ENCODE data around the gene LINC00237.

LINC00237 gene

GRCh38 chr20:21146215-21146614 lies 40.1 kb upstream of the LINC00237 start:
- H3K9ac ChIP-seq (ENCODE audit: low read length) = no peak overlapping the region
- H3K4me2 ChIP-seq (ENCODE audit: low read depth, low read length) = no peak overlapping the region
- H4K20me1 ChIP-seq (ENCODE audit: insufficient read depth, low read length) = no peaks in the 10 kb centered on the region
- H3K4me3 ChIP-seq (ENCODE audit: low read length) = no peak overlapping the region
- H3K27me3 ChIP-seq (replicated peaks; ENCODE audit: insufficient read depth, low read length) = no peaks in the 10 kb centered on the region
- TF ChIP-seq CTCF (IDR thresholded peaks at IDR 0.05; ENCODE audit: low read length) (no peak), EZH2 (optimal IDR thresholded peaks at IDR 0.05; ENCODE audit: low read depth, low read length) (no peak), EZH2phosphoT487 (IDR thresholded peaks at IDR 0.05; ENCODE audit: low read length) (no peak)
- H3K36me3 ChIP-seq (replicated peaks; ENCODE audit: insufficient read depth, low read length) = no peaks in the 10 kb centered on the region
- H3K9me3 ChIP-seq (replicated peaks; ENCODE audit: insufficient read depth, low read length) = no peaks in the 10 kb centered on the region
- no peaks in the 10 kb centered on the region for H3K79me2 ChIP-seq (ENCODE audit: low read length)
- H3F3A ChIP-seq (ENCODE audit: insufficient read depth, low read length) = no peaks in the 10 kb centered on the region
- no peak overlapping the region for H3K27ac ChIP-seq (ENCODE audit: low read length)
- no peak for DNase-seq
- no peaks in the 10 kb centered on the region for H3K9me2 ChIP-seq (replicated peaks; ENCODE audit: insufficient read depth, low read length)
- no peak overlapping the region for H2AFZ ChIP-seq (ENCODE audit: low read length)
- no peaks in the 10 kb centered on the region for H3K4me1 ChIP-seq (ENCODE audit: low read length)

- no peaks in the 10 kb centered on the region for H3K4me1 ChIP-seq (ENCODE audit: low read length)
- no peaks in the 10 kb centered on the region for H3K9me3 ChIP-seq (replicated peaks; ENCODE audit: insufficient read depth, low read length)
- H3F3A ChIP-seq (ENCODE audit: insufficient read depth, low read length) = no peaks in the 10 kb centered on the region
- DNase-seq = no peak
- no peaks in the 10 kb centered on the region for H3K27me3 ChIP-seq (replicated peaks; ENCODE audit: insufficient read depth, low read length)
- H3K4me2 ChIP-seq (ENCODE audit: low read depth, low read length) = no peak overlapping the region
- H4K20me1 ChIP-seq (ENCODE audit: insufficient read depth, low read length) = no peaks in the 10 kb centered on the region
- H3K36me3 ChIP-seq (replicated peaks; ENCODE audit: insufficient read depth, low read length) = no peaks in the 10 kb centered on the region
- no peak overlapping the region for H2AFZ ChIP-seq (ENCODE audit: low read length)
- no peaks in the 10 kb centered on the region for H3K9me2 ChIP-seq (replicated peaks; ENCODE audit: insufficient read depth, low read length)
- H3K4me3 ChIP-seq (ENCODE audit: low read length) = no peak overlapping the region
- H3K79me2 ChIP-seq (ENCODE audit: low read length) = no peaks in the 10 kb centered on the region
- H3K27ac ChIP-seq (ENCODE audit: low read length) = no peak overlapping the region
- H3K9ac ChIP-seq (ENCODE audit: low read length) = no peak overlapping the region
- no peak for TF ChIP-seq EZH2 (optimal IDR thresholded peaks at IDR 0.05; ENCODE audit: low read depth, low read length)
Measured at GRCh38 chr20:21145424-21145823, 39.3 kb upstream of the LINC00237 start.

GRCh38 chr20:21143194-21143890 lies 37.2 kb upstream of the LINC00237 start:
- Histone ChIP-seq H3K27me3 (replicated peaks; ENCODE audit: insufficient read depth, low read length) (no peaks in the 10 kb centered on the region), H3K9ac (ENCODE audit: low read length) (no peak overlapping the region), H3K36me3 (replicated peaks; ENCODE audit: insufficient read depth, low read length) (no peaks in the 10 kb centered on the region), H3K27ac (ENCODE audit: low read length) (no peak overlapping the region), H4K20me1 (ENCODE audit: insufficient read depth, low read length) (no peaks in the 10 kb centered on the region), H3K4me1 (ENCODE audit: low read length) (no peaks in the 10 kb centered on the region), H2AFZ (ENCODE audit: low read length) (no peak overlapping the region), H3K9me2 (replicated peaks; ENCODE audit: insufficient read depth, low read length) (no peaks in the 10 kb centered on the region), H3F3A (ENCODE audit: insufficient read depth, low read length) (no peaks in the 10 kb centered on the region), H3K9me3 (replicated peaks; ENCODE audit: insufficient read depth, low read length) (no peaks in the 10 kb centered on the region), H3K79me2 (ENCODE audit: low read length) (no peaks in the 10 kb centered on the region), H3K4me2 (ENCODE audit: low read depth, low read length) (no peak overlapping the region), H3K4me3 (ENCODE audit: low read length) (no peak overlapping the region)
- no peak for DNase-seq
- TF ChIP-seq EZH2phosphoT487 (IDR thresholded peaks at IDR 0.05; ENCODE audit: low read length) (no peak), CTCF (IDR thresholded peaks at IDR 0.05; ENCODE audit: low read length) (no peak), EZH2 (optimal IDR thresholded peaks at IDR 0.05; ENCODE audit: low read depth, low read length) (no peak)

GRCh38 chr20:21141825-21142224 lies 35.7 kb upstream of the LINC00237 start:
- TF ChIP-seq EZH2phosphoT487 (IDR thresholded peaks at IDR 0.05; ENCODE audit: low read length) = no peak
- TF ChIP-seq CTCF (IDR thresholded peaks at IDR 0.05; ENCODE audit: low read length) = no peak
- TF ChIP-seq EZH2 (optimal IDR thresholded peaks at IDR 0.05; ENCODE audit: low read depth, low read length) = no peak
- H3K79me2 ChIP-seq (ENCODE audit: low read length) = no peaks in the 10 kb centered on the region
- H3K4me2 ChIP-seq (ENCODE audit: low read depth, low read length) = no peak overlapping the region
- no peak overlapping the region for H3K27ac ChIP-seq (ENCODE audit: low read length)
- no peaks in the 10 kb centered on the region for H3K9me2 ChIP-seq (replicated peaks; ENCODE audit: insufficient read depth, low read length)
- no peaks in the 10 kb centered on the region for H3K36me3 ChIP-seq (replicated peaks; ENCODE audit: insufficient read depth, low read length)
- no peaks in the 10 kb centered on the region for H4K20me1 ChIP-seq (ENCODE audit: insufficient read depth, low read length)
- DNase-seq = no peak
- H2AFZ ChIP-seq (ENCODE audit: low read length) = no peak overlapping the region
- no peak overlapping the region for H3K9ac ChIP-seq (ENCODE audit: low read length)
- no peaks in the 10 kb centered on the region for H3F3A ChIP-seq (ENCODE audit: insufficient read depth, low read length)
- H3K9me3 ChIP-seq (replicated peaks; ENCODE audit: insufficient read depth, low read length) = no peaks in the 10 kb centered on the region
- no peak overlapping the region for H3K4me3 ChIP-seq (ENCODE audit: low read length)
- no peaks in the 10 kb centered on the region for H3K27me3 ChIP-seq (replicated peaks; ENCODE audit: insufficient read depth, low read length)
- no peaks in the 10 kb centered on the region for H3K4me1 ChIP-seq (ENCODE audit: low read length)

Data from MM.1S (cell line).